ENCODE results near the gene MMP20.

DNA sequence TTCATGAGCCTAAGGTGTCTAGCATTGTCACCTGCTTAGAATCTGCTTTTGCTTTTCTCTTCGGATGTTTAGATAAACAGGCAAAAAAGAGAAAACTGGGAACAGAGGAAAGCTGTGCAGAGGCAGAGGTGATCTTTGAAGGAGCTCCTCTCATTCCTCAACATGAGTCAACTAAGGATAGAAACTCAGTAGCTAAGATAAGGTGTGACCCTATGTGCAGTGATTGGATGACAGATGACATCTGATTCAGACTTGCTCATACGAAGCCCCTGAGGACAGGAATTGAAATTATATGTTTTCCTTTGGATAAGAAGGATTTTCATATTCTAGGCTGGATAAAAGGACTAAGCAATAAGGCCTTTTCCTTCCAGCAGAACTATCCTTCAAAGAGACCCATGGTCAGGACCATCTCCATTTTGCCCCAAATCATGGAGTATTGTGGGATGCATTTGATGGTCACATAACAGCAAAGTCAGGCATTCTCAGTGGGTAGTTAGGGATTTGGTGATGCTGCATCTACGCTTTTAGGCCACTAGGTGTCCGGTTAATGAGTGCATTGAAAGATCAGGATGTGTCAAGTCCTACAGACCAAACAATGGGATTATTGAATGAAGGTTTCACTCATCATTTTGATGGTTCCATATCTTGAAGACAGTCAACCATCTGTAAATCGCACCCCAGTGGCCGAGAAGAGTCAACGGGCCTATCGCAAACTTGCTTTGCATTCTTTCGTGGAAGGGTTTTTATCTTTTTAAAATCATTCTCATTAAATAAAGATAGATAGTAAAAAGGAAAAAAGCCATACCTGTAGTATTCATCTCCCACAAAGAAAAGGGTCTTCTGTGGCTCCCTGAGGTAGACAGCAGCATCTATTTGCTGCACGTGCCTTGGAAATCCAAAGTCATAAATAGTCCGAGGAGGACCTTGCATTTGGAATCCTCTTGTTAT lies 32.2 kb downstream of the MMP20 start:
- TF ChIP-seq EZH2 (IDR thresholded peaks at IDR 0.05; ENCODE audit: insufficient read depth, low read length): no peak
- TF ChIP-seq, protein P1, sequence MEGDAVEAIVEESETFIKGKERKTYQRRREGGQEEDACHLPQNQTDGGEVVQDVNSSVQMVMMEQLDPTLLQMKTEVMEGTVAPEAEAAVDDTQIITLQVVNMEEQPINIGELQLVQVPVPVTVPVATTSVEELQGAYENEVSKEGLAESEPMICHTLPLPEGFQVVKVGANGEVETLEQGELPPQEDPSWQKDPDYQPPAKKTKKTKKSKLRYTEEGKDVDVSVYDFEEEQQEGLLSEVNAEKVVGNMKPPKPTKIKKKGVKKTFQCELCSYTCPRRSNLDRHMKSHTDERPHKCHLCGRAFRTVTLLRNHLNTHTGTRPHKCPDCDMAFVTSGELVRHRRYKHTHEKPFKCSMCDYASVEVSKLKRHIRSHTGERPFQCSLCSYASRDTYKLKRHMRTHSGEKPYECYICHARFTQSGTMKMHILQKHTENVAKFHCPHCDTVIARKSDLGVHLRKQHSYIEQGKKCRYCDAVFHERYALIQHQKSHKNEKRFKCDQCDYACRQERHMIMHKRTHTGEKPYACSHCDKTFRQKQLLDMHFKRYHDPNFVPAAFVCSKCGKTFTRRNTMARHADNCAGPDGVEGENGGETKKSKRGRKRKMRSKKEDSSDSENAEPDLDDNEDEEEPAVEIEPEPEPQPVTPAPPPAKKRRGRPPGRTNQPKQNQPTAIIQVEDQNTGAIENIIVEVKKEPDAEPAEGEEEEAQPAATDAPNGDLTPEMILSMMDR (IDR thresholded peaks at IDR 0.05; ENCODE audit: insufficient read depth, low read depth, low read length): peak; percentile 61

Data from astrocyte (in vitro differentiated cells and primary cell).